H7 (cell line): ENCODE measurements around the gene ZMYM3. TPM values are rescaled to one million over a fixed set of nuclear protein-coding genes. Genes with fewer than 3 reads are reported as not detected.

ENCODE experiments used
- DNase-seq: peaks from one replicate; pipeline ENCODE4 v3.0.0; 2012
- H3K27me3 ChIP-seq: 2 replicates; pipeline ENCODE4 v1.6.0; 2011; ENCODE audit warnings: mild to moderate bottlenecking, low read length; ENCODE audit not compliant: control insufficient read depth, insufficient read depth
- H3K36me3 ChIP-seq: replicated peaks from 2 replicates; pipeline ENCODE4 v1.5.1; 2011; ENCODE audit warnings: low read length; ENCODE audit not compliant: control insufficient read depth, insufficient read depth
- H3K4me3 ChIP-seq: 2 replicates; pipeline ENCODE4 v1.5.1; 2011; ENCODE audit warnings: low read depth, mild to moderate bottlenecking, control low read depth, low read length, moderate library complexity; ENCODE audit not compliant: insufficient read depth
- total RNA-seq: library from RNA; depleted of rRNA; stranded (reverse); fragments of >200 nt; shearing (Covaris generic); gene quantifications from 2 replicates; pipeline ENCODE4 v1.2.3, GENCODE V29; 2014

Gene ZMYM3
- total RNA-seq, 1 experiment from 2014 or later, result 46.4 TPM

DNA sequence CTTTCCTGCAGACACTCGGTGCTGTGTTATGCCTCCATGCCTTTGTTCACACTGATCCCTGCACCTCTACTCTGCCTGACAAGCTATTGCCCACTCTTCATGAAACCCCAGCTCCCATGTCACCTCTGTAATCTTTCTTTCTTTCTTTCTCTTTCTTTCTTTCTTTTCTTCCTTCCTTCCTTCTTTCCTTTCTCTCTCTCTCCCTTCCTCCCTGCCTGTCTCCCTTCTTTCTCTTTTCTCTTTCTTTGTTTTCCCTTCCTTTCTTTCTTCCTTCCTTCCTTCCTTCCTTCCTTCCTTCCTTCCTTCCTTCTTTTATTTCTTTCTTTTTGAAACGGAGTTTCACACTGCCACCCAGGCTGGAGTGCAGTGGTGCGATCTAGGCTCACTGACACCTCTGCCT, 18.5 kb downstream of the ZMYM3 start:
- DNase-seq, result no peak
- H3K27me3 ChIP-seq, result no peaks in the 10 kb centered on the region
- H3K36me3 ChIP-seq, result peaks cover 4% of the 10 kb centered on the region
- H3K4me3 ChIP-seq, result no peak overlapping the region

GRCh38 chrX:71228063-71228642, 25.8 kb downstream of the ZMYM3 start:
- DNase-seq, result no peak
- Histone ChIP-seq H3K27me3 (no peaks in the 10 kb centered on the region), H3K4me3 (no peak overlapping the region), H3K36me3 (no peaks in the 10 kb centered on the region)

GRCh38 chrX:71227370-71228062, 26.4 kb downstream of the ZMYM3 start:
- Histone ChIP-seq H3K36me3 (no peaks in the 10 kb centered on the region), H3K4me3 (no peak overlapping the region), H3K27me3 (no peaks in the 10 kb centered on the region)
- no peak for DNase-seq

DNA sequence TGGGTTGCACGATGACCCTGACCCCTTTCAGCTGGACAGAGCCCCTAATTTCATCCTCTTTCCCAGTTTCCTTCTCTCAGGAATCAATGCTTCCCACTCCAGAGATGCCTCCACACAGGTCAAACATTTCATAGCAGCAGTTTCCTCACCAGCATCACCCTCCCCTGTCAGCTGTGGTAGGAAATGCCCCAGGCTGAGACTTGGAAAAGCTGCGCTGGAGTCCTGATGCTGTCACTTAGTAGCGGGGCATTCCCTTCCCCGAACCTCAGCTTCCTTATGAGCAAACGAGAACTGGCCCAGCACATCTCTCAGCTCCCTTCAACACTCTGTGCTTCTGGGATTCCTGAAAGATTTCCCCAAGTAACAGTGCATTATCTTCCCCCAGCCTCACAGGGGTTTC, 28.3 kb downstream of the ZMYM3 start:
- Histone ChIP-seq H3K27me3 (no peaks in the 10 kb centered on the region), H3K36me3 (no peaks in the 10 kb centered on the region), H3K4me3 (no peak overlapping the region)
- no peak for DNase-seq

DNA sequence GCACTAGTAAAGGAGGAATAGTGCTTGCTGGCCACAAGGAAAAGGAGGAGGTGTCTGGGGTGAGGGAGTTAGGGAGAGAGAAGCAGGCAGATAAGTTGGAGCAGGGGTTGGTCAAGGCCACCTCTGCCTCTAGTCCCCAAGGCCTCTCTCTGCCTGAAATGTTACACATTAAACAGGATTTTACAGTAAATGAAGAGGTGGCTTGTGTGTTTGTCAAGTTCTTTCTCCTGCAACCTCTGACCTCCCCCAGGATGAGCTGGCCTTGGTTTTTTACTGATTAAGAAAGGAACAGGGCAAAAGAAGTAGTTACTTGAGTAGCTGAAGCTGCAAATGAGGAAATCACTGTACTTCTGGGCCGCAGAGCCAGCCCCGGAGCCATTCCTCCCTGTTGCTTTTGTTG, 28.9 kb downstream of the ZMYM3 start:
- no peak for DNase-seq
- H3K27me3 ChIP-seq, result no peaks in the 10 kb centered on the region
- no peak overlapping the region for H3K4me3 ChIP-seq
- H3K36me3 ChIP-seq, result no peaks in the 10 kb centered on the region

GRCh38 chrX:71224098-71224708, 29.7 kb downstream of the ZMYM3 start:
- DNase-seq, result peak; percentile 74
- Histone ChIP-seq H3K27me3 (no peaks in the 10 kb centered on the region), H3K4me3 (no peak overlapping the region), H3K36me3 (no peaks in the 10 kb centered on the region)

- Histone ChIP-seq H3K27me3 (no peaks in the 10 kb centered on the region), H3K36me3 (no peaks in the 10 kb centered on the region), H3K4me3 (no peak within 1 kb of the TSS)
- DNase-seq, result no peak
These were observed 31.0 kb downstream of the ZMYM3 start, which contains the start of gene GJB1 for GRCh38 chrX:71222929-71223328. GJB1 (plus strand) TSS chrX:71223224; CDS start chrX:71223708, 484 bp downstream.

- no peaks in the 10 kb centered on the region for H3K27me3 ChIP-seq
- H3K4me3 ChIP-seq, result no peak overlapping the region
- no peaks in the 10 kb centered on the region for H3K36me3 ChIP-seq
- DNase-seq, result no peak
These were observed 32.8 kb downstream of the ZMYM3 start for GRCh38 chrX:71221145-71221544.

- DNase-seq, result no peak
- no peaks in the 10 kb centered on the region for H3K27me3 ChIP-seq
- no peaks in the 10 kb centered on the region for H3K36me3 ChIP-seq
- no peak overlapping the region for H3K4me3 ChIP-seq
These were observed 36.6 kb downstream of the ZMYM3 start for GRCh38 chrX:71217298-71217697.

- H3K4me3 ChIP-seq, result no peak overlapping the region
These were observed 37.5 kb downstream of the ZMYM3 start for GRCh38 chrX:71216485-71216884.

DNA sequence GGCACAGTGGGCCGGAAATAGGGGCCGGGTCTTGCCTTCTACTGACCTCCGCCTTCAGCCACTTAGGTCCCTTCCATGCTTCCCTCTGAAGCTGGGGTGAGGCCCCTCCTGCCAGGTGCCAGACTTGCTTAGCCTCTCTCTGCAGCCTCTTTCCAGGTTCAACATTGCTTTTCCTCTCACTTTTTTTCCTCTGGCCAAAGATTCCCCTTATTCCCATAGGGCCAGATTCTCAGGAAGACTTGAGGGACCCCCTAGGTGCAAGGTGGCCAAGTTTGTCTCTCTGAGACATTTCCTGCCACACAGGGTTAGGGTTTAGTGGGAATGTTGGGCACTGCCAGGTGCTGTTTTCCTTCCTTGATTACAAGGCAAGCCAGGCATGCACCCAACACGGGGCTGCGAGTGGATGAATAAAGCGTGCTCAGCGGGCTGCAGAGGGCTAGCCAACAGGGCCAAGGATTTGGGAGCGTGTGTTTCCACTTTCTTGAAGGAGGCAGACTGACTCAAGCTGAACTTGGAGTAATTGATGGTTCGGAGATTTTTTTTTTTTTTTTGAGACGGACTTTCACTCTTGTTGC, 38.5 kb downstream of the ZMYM3 start:
- H3K27me3 ChIP-seq, result no peaks in the 10 kb centered on the region
- H3K4me3 ChIP-seq, result no peak overlapping the region
- DNase-seq, result no peak
- H3K36me3 ChIP-seq, result no peaks in the 10 kb centered on the region

More at GRCh38 chrX:71216485-71216884, 37.5 kb downstream of the ZMYM3 start:
- H3K27me3 ChIP-seq, result no peaks in the 10 kb centered on the region
- no peak for DNase-seq
- no peaks in the 10 kb centered on the region for H3K36me3 ChIP-seq

GRCh38 chrX:71214604-71215337, 39.2 kb downstream of the ZMYM3 start:
- Histone ChIP-seq H3K27me3 (no peaks in the 10 kb centered on the region), H3K36me3 (no peaks in the 10 kb centered on the region), H3K4me3 (no peak overlapping the region)
- no peak for DNase-seq

DNA sequence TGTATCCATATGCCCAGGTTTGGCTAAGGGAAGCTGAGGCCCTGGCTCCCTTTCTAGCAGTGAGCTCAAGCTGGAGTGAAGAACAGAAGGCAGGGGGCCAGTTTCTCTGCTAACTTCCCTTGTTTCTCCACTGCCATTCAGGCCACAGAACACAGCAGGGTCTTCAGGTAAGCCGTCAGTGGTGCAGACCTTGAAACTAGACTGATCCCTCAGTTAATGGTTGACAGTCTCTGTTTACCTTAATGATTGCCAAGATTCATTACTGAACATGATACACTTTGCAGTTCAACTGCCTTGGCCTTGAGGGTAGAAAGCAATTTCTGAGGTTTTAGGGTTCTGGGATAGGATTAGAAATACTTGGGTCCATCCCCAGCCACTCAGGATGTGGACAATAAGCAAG, 39.8 kb downstream of the ZMYM3 start:
- Histone ChIP-seq H3K36me3 (no peaks in the 10 kb centered on the region), H3K4me3 (no peak overlapping the region), H3K27me3 (no peaks in the 10 kb centered on the region)
- DNase-seq, result no peak

- Histone ChIP-seq H3K27me3 (no peaks in the 10 kb centered on the region), H3K4me3 (no peak overlapping the region), H3K36me3 (no peaks in the 10 kb centered on the region)
- DNase-seq, result no peak
These were observed 41.4 kb downstream of the ZMYM3 start for GRCh38 chrX:71212536-71212935.
